ENCODE measurements around the gene ABCA3. TPM values are rescaled to one million over a fixed set of nuclear protein-coding genes. Genes with fewer than 3 reads are reported as not detected.
"Not testable (repeated sequence)": the region's sequence is repeated elsewhere in the genome, so short reads cannot be mapped to it uniquely, and the experiment has no call there.

The ABCA3 gene
- total and polyA plus RNA-seq, 2 donors (not counting 1 experiment from before 2014, with no cell fraction given): 3.1 to 5.1 TPM

- Mint-ChIP-seq H3K27ac (no peak overlapping the region), H3K27me3 (no peaks in the 10 kb centered on the region), H3K4me3 (no peak overlapping the region), H3K9me3 (ENCODE audit: insufficient read depth) (no peaks in the 10 kb centered on the region), H3K4me1 (peaks cover 1% of the 10 kb centered on the region)
- H3K79me2 ChIP-seq (ENCODE audit: control insufficient read depth, insufficient read depth, low read length): peaks cover 6% of the 10 kb centered on the region
- WGBS (ENCODE audit: insufficient coverage): over 99% methylated on average over 19 of the region's 19 CpGs
- no peak overlapping the region for H3K4me2 ChIP-seq (replicated peaks; ENCODE audit: low read depth, low read length, poor library complexity, severe bottlenecking)
- no peaks in the 10 kb centered on the region for H3K4me1 ChIP-seq (ENCODE audit: control insufficient read depth in 2 of 2, insufficient read depth in 2 of 2, low read length in 2 of 2)
- no peaks in the 10 kb centered on the region for H3K9me3 ChIP-seq (ENCODE audit: control extremely low read depth in 1 of 3, control insufficient read depth in 2 of 3, insufficient read depth in 1 of 3, low read length in 2 of 3)
- ChIA-PET POLR2A (no interaction called here), CTCF (no interaction called here)
- intact Hi-C loops (cut with micrococcal nuclease): no loop called here
- peaks cover 0 to 46% of the 10 kb centered on the region in 2 experiments for H3K36me3 ChIP-seq (replicated peaks in 1 of 2; ENCODE audit: control extremely low read depth in 1 of 2, control insufficient read depth in 1 of 2, extremely low read depth in 1 of 2, insufficient read depth in 2 of 2, low read length in 1 of 2)
- peaks cover 0 to 1% (median under 1%) of the 10 kb centered on the region in 4 experiments for H3K27me3 ChIP-seq (replicated peaks in 1 of 4; ENCODE audit: control extremely low read depth in 1 of 4, control insufficient read depth in 3 of 4, insufficient read depth in 4 of 4, low read length in 3 of 4)
- H2AFZ ChIP-seq (ENCODE audit: insufficient read depth, low read depth, low read length, poor library complexity, severe bottlenecking): no peak overlapping the region
- H3K9ac ChIP-seq (ENCODE audit: low read length): no peak overlapping the region
- DNase-seq (no peak), ATAC-seq (ENCODE audit: low read depth) (no peak)
- H3K27ac ChIP-seq (ENCODE audit: low read length in 2 of 2): no peak overlapping the region
- TF ChIP-seq EZH2 (IDR thresholded peaks at IDR 0.05; ENCODE audit: borderline replicate concordance, insufficient read depth, low read depth, low read length, poor library complexity, severe bottlenecking): no peak
- H3K4me3 ChIP-seq (ENCODE audit: control extremely low read depth in 1 of 5, extremely low read depth in 1 of 5, insufficient read depth in 1 of 5, low read depth in 2 of 5, low read length in 4 of 5): no peak overlapping the region
- H4K20me1 ChIP-seq (ENCODE audit: control insufficient read depth, insufficient read depth, low read length, poor library complexity, severe bottlenecking): peaks cover 14% of the 10 kb centered on the region
These were observed 97.4 kb downstream of the ABCA3 start for GRCh38 chr16:2243031-2243528.

GRCh38 chr16:2242598-2242997 is 97.9 kb downstream of the ABCA3 start:
- H3K9me3 Mint-ChIP-seq (ENCODE audit: insufficient read depth): no peaks in the 10 kb centered on the region
- Histone ChIP-seq H2AFZ (ENCODE audit: insufficient read depth, low read depth, low read length, poor library complexity, severe bottlenecking) (no peak overlapping the region), H3K9ac (ENCODE audit: low read length) (no peak overlapping the region), H3K4me1 (ENCODE audit: control insufficient read depth in 2 of 2, insufficient read depth in 2 of 2, low read length in 2 of 2) (peaks cover 0 to 4% of the 10 kb centered on the region in 2 donors), H3K27ac (ENCODE audit: low read length in 2 of 2) (no peak overlapping the region), H3K27me3 (replicated peaks in 1 of 4; ENCODE audit: control extremely low read depth in 1 of 4, control insufficient read depth in 3 of 4, insufficient read depth in 4 of 4, low read length in 3 of 4) (peaks cover 0 to 6% (median 3%) of the 10 kb centered on the region in 4 experiments), H3K79me2 (ENCODE audit: control insufficient read depth, insufficient read depth, low read length) (peaks cover 4% of the 10 kb centered on the region), H4K20me1 (ENCODE audit: control insufficient read depth, insufficient read depth, low read length, poor library complexity, severe bottlenecking) (peaks cover 14% of the 10 kb centered on the region), H3K4me3 (ENCODE audit: control extremely low read depth in 1 of 5, extremely low read depth in 1 of 5, insufficient read depth in 1 of 5, low read depth in 2 of 5, low read length in 4 of 5) (no peak overlapping the region), H3K9me3 (ENCODE audit: control extremely low read depth in 1 of 3, control insufficient read depth in 2 of 3, insufficient read depth in 1 of 3, low read length in 2 of 3) (peaks cover 0 to under 1% (median 0%) of the 10 kb centered on the region in 3 donors), H3K36me3 (replicated peaks in 1 of 2; ENCODE audit: control extremely low read depth in 1 of 2, control insufficient read depth in 1 of 2, extremely low read depth in 1 of 2, insufficient read depth in 2 of 2, low read length in 1 of 2) (peaks cover 0 to 46% of the 10 kb centered on the region in 2 experiments), H3K4me2 (replicated peaks; ENCODE audit: low read depth, low read length, poor library complexity, severe bottlenecking) (no peak overlapping the region)
- TF ChIP-seq EZH2 (IDR thresholded peaks at IDR 0.05; ENCODE audit: borderline replicate concordance, insufficient read depth, low read depth, low read length, poor library complexity, severe bottlenecking) (no peak), CTCF (IDR thresholded peaks at IDR 0.05) (no peak)
- H3K27me3 Mint-ChIP-seq: no peaks in the 10 kb centered on the region
- ATAC-seq (ENCODE audit: low read depth): no peak
- intact Hi-C loops (cut with micrococcal nuclease): no loop called here
- ChIA-PET POLR2A (no interaction called here), CTCF (no interaction called here)
- peaks cover 1% of the 10 kb centered on the region for H3K4me1 Mint-ChIP-seq
- 90% methylated on average over 11 of the region's 11 CpGs for whole genome bisulfite sequencing (ENCODE audit: insufficient coverage)
- DNase-seq: no peak
- no peak overlapping the region for H3K27ac Mint-ChIP-seq
- H3K4me3 Mint-ChIP-seq: no peak overlapping the region

- not testable (repeated sequence) for H3K4me2 ChIP-seq (replicated peaks; ENCODE audit: low read depth, low read length, poor library complexity, severe bottlenecking); H3K9ac ChIP-seq (ENCODE audit: low read length)
- 75% methylated on average over 2 of the region's 9 CpGs for WGBS (ENCODE audit: insufficient coverage)
These were observed 100.2 kb downstream of the ABCA3 start for GRCh38 chr16:2240331-2240730.

More at GRCh38 chr16:2240331-2240730, 100.2 kb downstream of the ABCA3 start:
- DNase-seq; H3K27ac Mint-ChIP-seq; H3K4me1 Mint-ChIP-seq; H3K4me3 Mint-ChIP-seq; H3K9me3 Mint-ChIP-seq (ENCODE audit: insufficient read depth); H3K27me3 Mint-ChIP-seq; H2AFZ ChIP-seq (ENCODE audit: insufficient read depth, low read depth, low read length, poor library complexity, severe bottlenecking); ATAC-seq (ENCODE audit: low read depth); POLR2A ChIA-PET; H3K9me3 ChIP-seq (ENCODE audit: control extremely low read depth in 1 of 3, control insufficient read depth in 2 of 3, insufficient read depth in 1 of 3, low read length in 2 of 3); intact Hi-C loops (cut with micrococcal nuclease); H3K27ac ChIP-seq (ENCODE audit: low read length in 2 of 2); H3K79me2 ChIP-seq (ENCODE audit: control insufficient read depth, insufficient read depth, low read length); H3K4me3 ChIP-seq (ENCODE audit: control extremely low read depth in 1 of 5, extremely low read depth in 1 of 5, insufficient read depth in 1 of 5, low read depth in 2 of 5, low read length in 4 of 5): not testable (repeated sequence)
- Histone ChIP-seq H3K27me3 (replicated peaks in 1 of 4; ENCODE audit: control extremely low read depth in 1 of 4, control insufficient read depth in 3 of 4, insufficient read depth in 4 of 4, low read length in 3 of 4) (peaks cover 0 to 27% (median 11%) of the 10 kb centered on the region in 4 experiments), H3K4me1 (ENCODE audit: control insufficient read depth in 2 of 2, insufficient read depth in 2 of 2, low read length in 2 of 2) (peaks cover 12 to 15% of the 10 kb centered on the region in 2 donors), H4K20me1 (ENCODE audit: control insufficient read depth, insufficient read depth, low read length, poor library complexity, severe bottlenecking) (peaks cover 16% of the 10 kb centered on the region), H3K36me3 (replicated peaks in 1 of 2; ENCODE audit: control extremely low read depth in 1 of 2, control insufficient read depth in 1 of 2, extremely low read depth in 1 of 2, insufficient read depth in 2 of 2, low read length in 1 of 2) (peaks cover 0 to 36% of the 10 kb centered on the region in 2 experiments)
- CTCF ChIA-PET: interaction anchor here (1.8 kb wide), 1 partner anchor 12 kb away, joined by 8 read pairs; the partner anchor contains the start of gene ECI1

Measured in B cell (primary cell).